Psoas muscle (tissue), 8 donors: ENCODE data around the gene COL12A1. TPM values are rescaled to one million over a fixed set of nuclear protein-coding genes. Genes with fewer than 3 reads are reported as not detected.

Source experiments
- ATAC-seq, 4 donors: fragments of 200-7000 bp; cut with Tn5 transposase; one replicate each; pipeline ENCODE4 v1.9.1; 2020; ENCODE audit warnings: moderate library complexity in 3 of 4, mild to moderate bottlenecking in 2 of 4
- DNase-seq, 2 donors: peaks; one replicate each; pipeline ENCODE4 v3.0.0-alpha.2; 2020
- H3K27ac ChIP-seq: fragments of 200-600 bp; one replicate; pipeline ENCODE4 v1.8.0; 2022
- H3K27me3 ChIP-seq, 3 donors: fragments of 200-600 bp in 1 of 3; one replicate each; pipeline versions ENCODE4 v1.6.1 to v1.8.0; 2013 to 2022; ENCODE audit warnings: low read length in 2 of 3, mild to moderate bottlenecking in 2 of 3, moderate library complexity in 1 of 3; ENCODE audit not compliant: insufficient read depth in 3 of 3
- H3K36me3 ChIP-seq, 2 donors: fragments of 200-600 bp in 1 of 2; one replicate each; pipeline versions ENCODE4 v1.6.1 to v1.8.0; 2013 to 2022; ENCODE audit warnings: low read depth in 1 of 2, mild to moderate bottlenecking in 1 of 2, moderate library complexity in 1 of 2; ENCODE audit not compliant: insufficient read depth in 1 of 2
- H3K4me1 ChIP-seq: fragments of 200-600 bp; one replicate; pipeline ENCODE4 v1.8.0; 2022
- H3K4me3 ChIP-seq: fragments of 200-600 bp; one replicate; pipeline ENCODE4 v1.8.0; 2022; ENCODE audit warnings: mild to moderate bottlenecking
- H3K9me3 ChIP-seq: fragments of 200-600 bp; one replicate; pipeline ENCODE4 v1.8.0; 2022
- CTCF ChIP-seq: fragments of 200-600 bp; IDR thresholded peaks from one replicate; pipeline ENCODE4 v1.8.0; 2022; ENCODE audit warnings: antibody characterized with exemption
- WGBS, 3 donors: extraction: QIAGEN DNeasy Blood & Tissue Kit; methylation state at CpG; one replicate each; pipeline versions ENCODE4 v1.1.6 to v1.1.7; 2013; 5-methylcytosine and 5-hydroxymethylcytosine counted together
- intact Hi-C, 2 donors: fragments of 100-400 bp; cut with DNase I; formaldehyde crosslinking; loops; one replicate each; pipeline versions ENCODE4 v1.11.0 to v1.14.2; 2022
- polyA plus RNA-seq, 3 donors: library from polyadenylated mRNA; stranded (reverse); fragments of 200-250 nt; gene quantifications; one replicate each; pipeline ENCODE4 v1.2.3, GENCODE V29; 2013
- total RNA-seq, 4 donors: library from RNA; stranded (reverse); fragmentation: NEBNext Ultra II Directional in 2 of 4; extraction: Animal tissue kit (Norgen Biotek cat#: 25700) in 2 of 4; gene quantifications; one replicate each; pipeline versions ENCODE4 v1.2.1 to v1.2.4, GENCODE V29; 2021 to 2023
- donor health status: healthy with polysubstance abuse.
- donor health status: DM: no; HTN: no; CAD: no; lungs with moderate emphysema.
- donor health status: Bipolar disorder and iron deficiency.
- donor health status: healthy.
- donor health status: DM: yes; HTN: yes; CAD: no.
- donor health status: DM: no; HTN: no; CAD: no.
- donor health status: DM: no; HTN: no; CAD: no.
- donor health status: DM: yes; HTN: yes; CAD: no.

COL12A1 gene
- total and polyA plus RNA-seq, 7 donors: 2.7 to 23.2 (median 5.9) TPM

- Histone ChIP-seq H3K27me3 (no peaks in the 10 kb centered on the region), H3K27ac (peak overlapping the region; percentile 5), H3K9me3 (no peaks in the 10 kb centered on the region), H3K4me3 (no peak overlapping the region), H3K36me3 (no peaks in the 10 kb centered on the region), H3K4me1 (no peaks in the 10 kb centered on the region)
- TF ChIP-seq CTCF: no peak
- intact Hi-C loops: no loop called here
- WGBS, 3 donors: 81 to 86% (median 83%) methylated on average over 2 of the region's 2 CpGs
- ATAC-seq (no peak), DNase-seq (no peak)
Observed at GRCh38 chr6:75142721-75143120, 63.1 kb downstream of the COL12A1 start.

GRCh38 chr6:75135876-75136275 lies 70.0 kb downstream of the COL12A1 start:
- intact Hi-C loops: no loop called here
- no peaks in the 10 kb centered on the region for H3K27me3 ChIP-seq
- 80 to 84% (median 84%) methylated on average over 3 of the region's 3 CpGs for WGBS, 3 donors

GRCh38 chr6:75135450-75135849 lies 70.4 kb downstream of the COL12A1 start:
- Histone ChIP-seq H3K27ac (no peak overlapping the region), H3K27me3 (no peaks in the 10 kb centered on the region), H3K36me3 (no peaks in the 10 kb centered on the region), H3K9me3 (no peaks in the 10 kb centered on the region), H3K4me1 (no peaks in the 10 kb centered on the region), H3K4me3 (no peak overlapping the region)
- 24 to 34% (median 27%) methylated on average over 6 of the region's 6 CpGs for WGBS, 3 donors
- DNase-seq (no peak), ATAC-seq (no peak)
- intact Hi-C loops: no loop called here
- no peak for TF ChIP-seq CTCF

More at GRCh38 chr6:75135876-75136275, 70.0 kb downstream of the COL12A1 start:
- no peak for TF ChIP-seq CTCF
- Histone ChIP-seq H3K9me3 (no peaks in the 10 kb centered on the region), H3K4me1 (no peaks in the 10 kb centered on the region), H3K27ac (no peak overlapping the region), H3K4me3 (no peak overlapping the region), H3K36me3 (no peaks in the 10 kb centered on the region)
- no peak for ATAC-seq
- DNase-seq: no peak

GRCh38 chr6:75130784-75131183 lies 75.1 kb downstream of the COL12A1 start:
- intact Hi-C loops: no loop called here
- DNase-seq (no peak), ATAC-seq (no peak)
- Histone ChIP-seq H3K27ac (no peak overlapping the region), H3K27me3 (no peaks in the 10 kb centered on the region), H3K9me3 (no peaks in the 10 kb centered on the region), H3K4me1 (no peaks in the 10 kb centered on the region), H3K4me3 (no peak overlapping the region), H3K36me3 (no peaks in the 10 kb centered on the region)
- no peak for TF ChIP-seq CTCF
- WGBS, 3 donors: 55 to 73% (median 56%) methylated on average over 9 of the region's 9 CpGs

GRCh38 chr6:75128878-75129570 lies 76.8 kb downstream of the COL12A1 start:
- TF ChIP-seq CTCF: no peak
- Histone ChIP-seq H3K4me1 (no peaks in the 10 kb centered on the region), H3K9me3 (no peaks in the 10 kb centered on the region), H3K27ac (no peak overlapping the region), H3K36me3 (peaks cover 0 to 6% of the 10 kb centered on the region in 2 donors), H3K27me3 (no peaks in the 10 kb centered on the region), H3K4me3 (no peak overlapping the region)
- WGBS, 3 donors: 46 to 77% (median 74%) methylated on average over 3 of the region's 3 CpGs
- ATAC-seq (no peak), DNase-seq (no peak)
- intact Hi-C loops: no loop called here
